HTERT RPE-1 (cell line): ENCODE measurements around the gene CLCNKA.
"Not testable (repeated sequence)": the region's sequence is repeated elsewhere in the genome, so short reads cannot be mapped to it uniquely, and the experiment has no call there.

Experiments used
- in situ Hi-C: fragments of 300-500 bp; cut with MboI; formaldehyde crosslinking; loops from 4 replicates; pipeline ENCODE4 v1.14.3; 2020; ENCODE audit warnings: low sequenced_read_pairs

Gene CLCNKA

DNA sequence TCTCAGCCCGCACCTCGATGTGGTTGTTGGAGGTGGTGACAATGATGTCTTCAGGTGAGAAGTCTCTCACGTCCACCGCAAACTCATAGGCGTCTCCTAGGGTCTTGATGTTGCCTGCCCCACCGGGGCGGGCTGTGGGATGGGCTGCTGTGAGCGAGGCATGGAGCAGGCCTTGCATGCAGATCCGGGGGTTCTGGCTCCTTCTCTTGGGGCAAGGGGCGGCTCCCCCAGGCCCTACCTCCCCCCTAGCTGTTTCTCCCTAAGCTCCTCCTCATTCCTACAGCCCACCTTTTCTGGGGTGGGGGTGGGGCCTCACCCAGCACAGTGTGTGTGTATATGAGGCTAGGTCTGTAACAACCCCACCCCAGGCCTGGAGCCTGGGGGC is 4.8 kb upstream of the CLCNKA start:
- in situ Hi-C loops, result no loop called here

DNA sequence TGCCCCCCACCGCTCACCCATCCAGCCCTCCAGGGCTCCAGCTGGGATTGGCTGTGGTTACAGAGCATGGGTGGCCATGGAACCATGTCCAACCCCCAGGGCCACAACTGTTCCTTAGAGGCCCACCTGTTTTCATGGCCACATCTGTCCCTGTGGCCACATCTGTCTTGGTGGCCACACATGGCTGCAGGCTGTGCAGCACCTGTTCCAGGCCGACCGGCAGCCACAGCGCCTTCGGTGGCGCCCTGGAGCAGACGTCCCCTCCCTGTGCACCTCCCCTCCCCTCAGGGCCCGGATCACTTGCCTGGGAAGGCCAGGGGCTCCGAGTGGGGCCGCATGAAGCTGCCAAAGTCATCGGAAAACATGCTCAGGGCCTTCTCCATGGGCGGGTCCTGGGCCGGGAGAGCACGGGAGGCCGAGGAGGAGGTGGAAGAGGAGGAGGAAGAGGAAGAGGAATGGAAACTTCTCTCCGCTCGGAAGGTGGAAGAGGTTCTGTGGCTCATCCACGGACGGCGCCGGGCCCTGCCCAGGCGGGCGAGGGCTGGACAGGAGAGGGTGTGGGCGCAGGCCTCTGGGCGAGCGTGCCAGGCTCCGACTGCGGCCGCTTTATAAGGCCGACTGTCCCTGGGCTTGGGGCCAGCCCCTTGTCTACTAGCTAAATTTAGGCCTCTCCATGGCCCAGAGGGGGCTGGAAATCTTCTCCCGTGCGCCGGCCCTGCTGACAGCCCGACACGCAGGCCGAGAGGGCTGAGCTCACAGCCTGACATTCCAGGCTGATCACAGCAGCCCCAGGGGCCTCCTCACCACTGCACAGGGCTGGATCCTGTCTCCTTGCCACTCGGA is 4.2 kb upstream of the CLCNKA start, which contains the start of gene HSPB7:
TSS of gene HSPB7 (minus strand) at position 583 of the 843 bp plus-strand sequence. CDS start at position 503, 80 bp downstream.
- in situ Hi-C loops, result no loop called here

DNA sequence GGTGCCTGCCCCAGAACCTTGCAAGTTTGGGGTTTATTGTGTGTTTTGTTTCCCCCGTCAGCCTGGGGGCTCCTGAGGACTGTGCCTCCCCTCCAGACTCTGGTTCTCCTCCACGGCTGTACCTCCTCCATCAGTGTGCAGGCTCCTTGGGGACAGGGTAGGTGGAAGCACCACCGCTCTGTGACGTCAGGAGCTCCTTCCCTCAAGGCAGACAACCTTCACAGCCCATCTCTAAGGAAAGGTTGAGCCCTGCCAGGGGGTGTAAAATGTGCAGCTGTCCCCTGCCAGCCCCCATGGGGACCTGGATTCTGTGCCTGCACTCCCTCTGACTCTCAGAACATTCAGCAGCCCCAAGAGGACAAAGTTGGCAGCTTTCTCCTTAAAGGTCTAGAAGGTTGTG is 3.5 kb upstream of the CLCNKA start:
- in situ Hi-C loops, result no loop called here

DNA sequence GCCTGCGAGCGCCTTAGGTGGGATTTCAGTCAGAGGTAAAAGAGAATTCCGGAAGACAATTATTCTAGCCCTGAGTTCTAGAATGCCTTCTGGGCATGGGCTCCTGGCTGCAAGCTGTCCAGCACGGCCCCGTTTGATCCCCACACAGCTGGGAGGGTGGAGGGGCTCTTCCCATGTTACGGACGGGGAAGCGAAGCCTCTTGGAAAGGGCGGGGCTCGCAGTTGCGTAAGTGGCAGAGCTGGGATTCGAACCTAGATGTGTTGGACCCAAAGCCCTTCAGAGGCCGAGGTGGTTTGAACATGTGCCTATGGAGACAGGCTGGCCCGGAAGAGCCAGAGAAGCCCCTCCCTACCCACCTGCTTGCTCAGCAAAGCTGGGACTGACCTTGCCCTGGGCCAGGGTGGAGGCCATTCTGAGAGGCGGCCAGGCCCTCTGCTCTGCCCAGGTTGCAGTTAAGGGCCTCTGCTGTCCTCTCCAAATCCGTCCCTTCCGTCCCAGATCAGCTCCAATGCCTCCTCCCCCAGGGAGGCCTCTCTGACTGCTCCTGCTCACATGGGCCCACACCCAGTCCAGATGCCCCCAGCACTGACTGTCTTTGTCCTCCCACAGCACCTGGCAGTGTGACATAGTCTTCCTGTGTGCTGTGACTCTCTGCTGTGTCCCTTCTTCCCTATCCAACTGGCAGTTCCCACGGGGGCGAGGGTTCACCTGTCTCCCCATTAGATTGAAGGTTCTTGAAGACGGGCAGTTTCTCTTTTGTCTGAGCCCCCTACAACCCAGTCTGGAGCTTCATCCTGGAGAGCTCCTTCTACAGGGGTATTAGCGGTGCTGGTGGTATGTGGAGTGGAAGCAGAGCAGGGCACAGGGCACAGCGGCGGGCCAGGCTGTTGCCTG is 2.8 kb upstream of the CLCNKA start:
- in situ Hi-C loops, result no loop called here

DNA sequence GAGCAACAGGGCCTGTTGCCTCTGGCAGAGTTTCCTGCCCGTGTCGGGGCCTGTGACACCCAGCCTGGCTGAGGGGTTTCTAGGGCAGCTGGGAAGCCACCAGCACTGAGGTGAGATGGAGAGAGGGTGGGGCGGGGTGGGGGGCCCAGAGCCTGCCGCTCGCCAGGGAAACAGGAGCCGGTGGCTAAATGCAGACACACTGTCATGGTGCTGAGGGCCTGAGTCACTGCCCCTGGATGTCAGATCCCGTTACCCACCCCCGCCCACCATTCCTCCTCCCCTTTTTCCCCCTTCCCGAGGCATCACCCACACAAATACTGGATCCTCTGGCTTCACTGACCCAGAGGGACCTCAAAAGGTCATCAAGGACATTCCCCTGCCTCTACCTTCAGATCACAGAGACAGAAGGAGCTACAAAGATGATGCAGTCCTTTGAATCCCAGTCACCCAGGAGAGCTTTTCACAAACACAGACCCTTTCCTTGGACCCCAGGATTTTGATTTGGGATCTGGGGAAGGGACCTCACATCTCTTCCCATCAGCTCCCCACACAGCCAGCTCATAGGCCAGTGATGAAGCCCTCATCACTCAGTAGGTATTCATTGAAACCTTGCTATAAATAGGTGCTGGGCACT is 2.1 kb upstream of the CLCNKA start:
- in situ Hi-C loops, result no loop called here

DNA sequence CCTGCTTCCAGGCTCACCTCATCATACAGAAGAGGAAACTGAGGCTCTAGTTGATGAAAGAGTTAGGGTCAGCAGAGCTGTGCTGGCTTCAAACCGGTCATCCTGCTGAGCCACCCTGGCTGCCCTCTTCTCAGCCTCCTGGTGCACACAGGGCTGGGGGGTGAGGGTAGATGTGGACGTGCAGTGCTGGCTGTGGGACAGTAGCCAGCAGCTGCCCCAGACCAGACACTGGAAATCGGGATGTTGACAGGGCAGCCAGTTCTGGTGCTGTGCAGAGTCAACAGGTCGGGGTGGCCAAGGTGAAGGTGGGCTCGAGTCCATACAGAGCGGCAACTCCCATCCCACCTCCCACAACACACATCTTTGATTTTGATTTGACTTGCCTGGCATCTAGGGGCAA is 1.5 kb upstream of the CLCNKA start:
- in situ Hi-C loops, result no loop called here

DNA sequence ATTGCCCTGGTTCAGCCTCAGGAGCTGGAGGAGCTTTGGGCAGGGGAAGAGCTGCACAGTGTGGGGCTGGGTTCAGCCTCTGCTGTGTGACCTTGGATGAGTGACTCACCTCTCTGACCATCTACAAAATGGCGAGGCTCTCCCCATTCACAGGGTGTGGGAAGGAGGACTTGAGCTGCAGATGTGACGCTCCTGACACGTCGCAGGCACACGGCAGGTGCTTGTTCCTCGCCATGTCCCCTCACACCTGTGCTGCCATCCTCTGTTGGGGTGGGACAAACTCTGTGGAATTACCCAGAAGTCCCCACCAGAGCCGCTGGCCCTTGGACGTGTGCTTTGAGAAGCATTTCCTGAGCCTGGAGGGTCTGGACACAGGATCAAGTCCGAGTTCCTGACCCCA is 958 bp upstream of the CLCNKA start:
- in situ Hi-C loops, result not testable (repeated sequence)

DNA sequence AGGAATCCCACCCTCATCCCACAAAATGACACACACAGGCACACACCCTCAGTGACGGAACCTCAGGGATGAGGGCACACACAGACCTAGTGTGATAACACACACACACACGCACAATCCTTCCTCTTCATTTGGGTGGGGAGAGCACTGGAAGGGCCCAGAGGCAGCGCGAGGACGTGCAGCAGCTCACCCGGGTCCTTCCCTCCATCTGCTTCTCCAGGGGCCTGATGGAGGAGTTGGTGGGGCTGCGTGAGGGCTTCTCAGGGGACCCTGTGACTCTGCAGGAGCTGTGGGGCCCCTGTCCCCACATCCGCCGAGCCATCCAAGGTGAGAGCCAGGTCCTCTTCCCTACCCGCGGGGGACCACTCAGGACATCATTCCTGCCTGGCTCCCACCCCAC is 557 bp downstream of the CLCNKA start:
- in situ Hi-C loops, result no loop called here

DNA sequence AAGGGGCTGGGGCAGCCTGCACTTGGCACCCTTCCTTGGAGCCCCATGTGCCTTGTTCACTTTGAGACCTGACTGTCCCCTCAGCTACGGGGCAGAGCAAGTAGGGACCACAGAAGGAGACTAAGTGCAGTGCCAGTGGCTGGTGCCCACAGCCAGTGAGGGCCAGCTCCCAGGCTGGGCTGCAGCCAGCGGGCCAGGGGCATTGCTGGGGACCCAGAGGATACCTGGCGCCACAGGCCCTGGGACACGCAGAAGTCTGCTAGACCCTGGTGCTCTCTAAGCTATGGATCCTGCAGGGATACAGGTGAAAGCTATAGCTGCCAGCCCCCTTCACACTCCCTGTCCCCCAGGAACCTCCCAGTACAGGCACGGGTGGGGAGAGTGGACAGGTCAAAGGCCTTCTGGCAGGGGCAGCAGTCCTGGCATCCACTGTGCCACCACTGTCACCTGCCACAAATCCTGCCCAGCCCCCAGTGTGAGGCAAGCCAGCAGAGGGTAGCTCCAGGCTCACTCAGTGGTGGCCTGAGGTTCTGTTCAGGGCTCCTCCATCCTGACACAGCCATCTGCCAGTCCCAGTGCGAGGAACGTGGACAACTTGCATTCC is 1.3 kb downstream of the CLCNKA start:
- in situ Hi-C loops, result no loop called here

DNA sequence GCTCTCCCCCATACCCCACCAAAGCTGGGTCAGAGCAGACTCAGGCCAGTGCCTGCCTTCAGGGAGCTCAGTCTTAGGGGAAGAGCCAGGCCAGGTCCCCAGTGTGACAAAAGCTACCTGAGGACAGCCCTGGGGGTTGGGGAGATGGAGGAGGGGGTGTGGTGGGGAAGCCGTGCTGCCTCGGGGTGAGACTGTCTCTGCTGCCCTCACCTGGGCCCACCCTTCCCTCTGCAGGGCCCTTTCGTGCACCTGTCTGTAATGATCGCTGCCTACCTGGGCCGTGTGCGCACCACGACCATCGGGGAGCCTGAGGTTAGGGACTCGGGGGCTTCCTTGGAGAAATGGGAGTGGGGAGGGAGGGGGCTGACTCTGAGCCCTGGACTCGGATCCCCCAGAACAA is 4.5 kb downstream of the CLCNKA start:
- in situ Hi-C loops, result not testable (repeated sequence)

DNA sequence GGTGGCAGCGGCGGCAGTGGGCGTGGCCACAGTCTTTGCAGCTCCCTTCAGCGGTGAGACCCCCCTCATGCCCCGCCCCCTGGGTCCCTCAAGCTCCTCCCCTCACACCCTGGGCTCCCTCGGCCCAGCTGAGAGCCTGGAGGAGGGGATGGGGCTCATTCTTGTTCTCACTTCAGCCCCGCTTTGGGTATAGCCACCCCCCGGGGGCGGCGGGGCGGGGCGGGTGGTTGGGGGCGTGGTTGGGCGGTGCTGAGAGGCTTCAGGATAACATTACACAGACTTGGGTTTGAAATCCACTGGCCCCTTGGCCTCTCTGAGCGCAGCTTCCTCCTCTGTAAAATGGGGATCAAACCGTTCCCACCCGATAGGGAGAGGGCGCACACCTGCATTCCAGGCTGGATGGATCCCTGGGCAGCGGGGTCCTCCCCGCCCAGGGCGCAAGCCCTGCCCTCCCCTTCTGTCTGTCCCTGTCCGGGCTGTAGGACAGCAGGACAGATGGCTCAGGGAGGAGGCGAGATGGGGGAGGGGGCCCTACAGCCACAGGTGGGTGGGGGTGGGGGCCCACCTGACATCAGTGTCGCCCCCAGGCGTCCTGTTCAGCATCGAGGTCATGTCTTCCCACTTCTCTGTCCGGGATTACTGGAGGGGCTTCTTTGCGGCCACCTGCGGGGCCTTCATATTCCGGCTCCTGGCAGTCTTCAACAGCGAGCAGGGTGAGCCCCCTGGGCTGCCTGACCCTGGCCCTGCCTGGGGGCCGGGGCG is 5.1 kb downstream of the CLCNKA start:
- in situ Hi-C loops, result no loop called here

DNA sequence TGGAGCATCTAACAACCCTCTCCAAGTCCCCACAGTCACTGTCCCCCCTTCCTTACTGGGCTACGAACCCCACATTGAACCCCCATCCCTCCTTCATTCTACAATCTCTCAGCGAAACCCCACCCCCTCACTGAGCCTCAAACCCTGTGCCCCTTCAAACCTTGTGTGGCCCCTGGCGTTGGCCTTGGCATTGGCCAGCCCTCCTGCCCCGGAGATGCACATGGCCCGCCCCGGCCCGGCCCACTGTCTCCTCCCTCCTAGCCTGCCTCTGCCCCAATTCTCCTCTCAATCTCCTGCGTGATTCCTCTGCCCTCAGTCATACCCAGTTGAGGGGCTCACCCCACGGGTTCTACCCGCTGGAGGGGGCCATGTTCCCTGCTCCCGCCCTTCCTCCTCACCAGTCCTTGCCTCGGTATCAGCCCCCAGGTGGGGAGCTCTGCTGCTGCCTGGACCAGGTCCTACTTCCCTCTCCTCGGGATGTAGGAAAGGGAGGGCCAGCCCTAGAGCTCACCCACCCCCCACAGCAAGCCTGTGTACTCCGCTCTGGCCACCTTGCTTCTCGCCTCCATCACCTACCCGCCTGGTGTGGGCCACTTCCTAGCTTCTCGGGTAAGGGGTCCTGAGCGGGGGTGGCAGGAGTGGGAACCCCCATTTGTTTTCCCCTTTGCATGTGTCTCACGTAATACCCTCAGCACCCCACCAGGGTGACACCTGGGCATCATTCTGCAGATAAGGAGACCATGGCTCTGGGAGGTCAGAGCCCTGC is 6.6 kb downstream of the CLCNKA start:
- in situ Hi-C loops, result no loop called here

DNA sequence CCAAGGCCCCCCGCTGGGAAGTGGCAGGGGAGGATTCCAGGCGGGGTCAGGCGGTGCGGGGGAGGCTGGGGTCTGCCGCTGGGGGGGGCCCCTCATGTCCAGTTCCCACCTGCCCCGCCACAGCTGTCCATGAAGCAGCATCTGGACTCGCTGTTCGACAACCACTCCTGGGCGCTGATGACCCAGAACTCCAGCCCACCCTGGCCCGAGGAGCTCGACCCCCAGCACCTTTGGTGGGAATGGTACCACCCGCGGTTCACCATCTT is 7.1 kb downstream of the CLCNKA start:
- in situ Hi-C loops, result not testable (repeated sequence)

DNA sequence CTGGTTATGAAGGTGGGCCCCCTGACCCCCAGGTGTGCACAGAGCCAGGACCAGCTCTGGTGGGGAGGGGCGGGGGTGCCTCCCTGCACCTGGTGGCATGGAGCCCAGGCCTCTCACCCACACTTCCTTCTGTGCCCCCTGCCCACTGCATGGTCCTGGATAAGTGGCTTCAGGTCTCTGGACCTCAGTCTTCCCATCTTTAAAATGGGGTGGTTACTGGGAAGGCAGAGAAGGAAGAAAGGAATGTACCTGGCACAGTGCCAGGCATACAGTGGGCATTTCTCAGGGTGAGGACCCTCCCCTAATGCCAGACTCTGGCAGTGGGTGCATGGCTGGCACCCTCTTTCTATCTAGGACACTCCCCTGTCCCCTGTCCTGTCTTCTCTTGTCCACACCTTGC is 7.5 kb downstream of the CLCNKA start:
- in situ Hi-C loops, result no loop called here

DNA sequence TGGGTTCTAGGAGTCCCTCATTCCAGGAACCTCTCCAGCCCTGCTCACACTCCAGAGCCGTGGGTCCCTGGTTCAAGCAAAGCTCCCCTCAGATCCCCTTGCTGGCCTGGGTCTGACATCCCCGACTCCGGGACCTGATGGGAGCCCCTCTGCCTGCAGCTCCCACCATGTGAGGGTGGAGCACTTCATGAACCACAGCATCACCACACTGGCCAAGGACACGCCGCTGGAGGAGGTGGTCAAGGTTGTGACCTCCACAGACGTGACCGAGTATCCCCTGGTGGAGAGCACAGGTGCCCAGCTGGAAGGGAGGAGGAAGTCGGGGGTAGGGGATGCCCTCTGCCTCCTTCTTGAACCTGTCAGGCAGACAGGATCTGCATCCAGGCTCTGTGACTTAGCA is 9.7 kb downstream of the CLCNKA start:
- in situ Hi-C loops, result no loop called here

DNA sequence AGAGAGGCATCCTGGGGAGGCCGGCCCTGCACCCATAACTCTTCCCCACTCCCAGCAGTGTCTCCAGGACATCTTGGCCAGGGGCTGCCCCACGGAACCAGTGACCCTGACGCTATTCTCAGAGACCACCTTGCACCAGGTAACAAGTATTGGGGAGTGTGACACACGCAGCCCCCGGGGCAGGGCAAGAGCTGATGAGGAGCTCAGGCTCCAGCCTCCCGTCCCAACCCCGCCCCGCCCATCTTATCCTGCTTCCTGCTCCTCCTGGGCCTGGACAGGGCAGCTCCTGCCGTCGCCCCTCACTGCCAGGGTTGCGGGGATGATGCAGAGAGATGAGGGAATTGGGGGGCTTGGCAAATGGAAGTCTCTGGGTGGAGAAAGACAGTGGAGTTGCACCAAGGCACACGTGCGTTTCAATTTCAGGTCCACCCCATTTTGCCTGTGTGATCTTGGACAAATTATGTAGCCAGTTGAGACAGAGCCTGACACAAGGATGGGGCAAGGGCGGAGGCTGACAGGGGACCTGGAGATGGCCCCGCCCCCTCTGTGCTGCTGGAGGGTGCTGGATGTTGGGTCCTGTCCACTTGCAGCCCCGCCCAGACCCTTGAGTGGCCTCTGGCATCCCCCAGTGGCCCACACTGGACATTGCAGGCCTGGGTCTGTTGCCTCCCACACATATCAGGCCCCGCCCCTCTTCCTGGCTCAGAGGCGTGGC is 10.7 kb downstream of the CLCNKA start:
- in situ Hi-C loops, result no loop called here

DNA sequence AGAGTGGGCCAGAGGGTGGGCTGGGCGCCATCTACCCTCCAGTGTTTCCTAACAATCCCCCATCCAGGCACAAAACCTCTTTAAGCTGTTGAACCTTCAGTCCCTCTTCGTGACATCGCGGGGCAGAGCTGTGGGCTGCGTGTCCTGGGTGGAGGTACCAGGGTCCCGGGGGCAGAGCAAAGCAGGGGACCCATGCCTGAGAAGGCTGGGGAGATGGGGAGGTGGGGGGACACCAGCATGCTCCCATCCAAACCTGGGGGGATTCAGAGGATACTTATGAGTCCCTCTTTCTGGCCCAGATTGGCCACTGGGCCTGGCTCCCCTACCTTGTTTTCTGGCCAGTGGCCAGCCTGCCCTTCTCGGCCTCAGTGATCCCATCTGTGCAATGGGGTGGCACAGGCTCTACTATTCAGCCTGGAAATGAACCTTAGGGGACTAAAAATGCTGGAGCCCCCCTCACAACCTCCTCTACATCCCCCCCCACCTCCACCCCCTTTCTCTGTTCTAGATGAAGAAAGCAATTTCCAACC is 11.3 kb downstream of the CLCNKA start:
- in situ Hi-C loops, result not testable (repeated sequence)

DNA sequence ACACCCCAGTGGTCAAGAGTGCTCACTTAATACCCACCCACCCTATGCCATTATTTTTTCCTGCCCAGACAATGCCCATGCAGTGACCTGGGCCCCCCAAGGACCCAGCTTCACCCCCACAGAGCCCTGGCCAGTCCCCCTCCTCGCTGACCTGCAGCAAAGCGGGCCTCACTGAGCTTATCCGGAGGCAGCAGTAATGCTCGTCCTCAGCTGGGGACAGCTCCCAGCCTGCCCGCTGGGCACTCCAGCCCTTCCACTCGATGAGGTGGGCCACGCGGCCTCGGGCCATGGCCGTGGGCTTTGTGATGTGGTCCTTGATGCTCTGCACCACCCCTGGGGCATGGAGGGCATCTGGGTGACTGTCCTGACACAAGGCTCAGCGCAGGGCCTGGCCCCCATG is 14.6 kb downstream of the CLCNKA start:
- in situ Hi-C loops, result not testable (repeated sequence)

DNA sequence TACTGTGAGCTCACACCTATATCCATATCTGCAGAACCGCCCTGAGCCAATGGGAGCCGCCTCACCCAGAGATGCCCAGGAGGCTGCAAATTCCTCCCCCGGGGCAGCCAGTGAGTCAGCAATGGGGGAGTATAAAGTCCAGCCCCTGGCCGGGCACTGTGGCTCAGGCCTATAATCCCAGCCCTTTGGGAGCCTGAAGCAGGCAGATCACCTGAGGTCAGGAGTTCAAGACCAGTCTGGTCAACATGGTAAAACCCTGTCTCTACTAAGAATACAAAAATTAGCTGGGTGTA is 16.7 kb downstream of the CLCNKA start:
- in situ Hi-C loops, result no loop called here
